ENCODE measurements around the gene RAB31. TPM values are rescaled to one million over a fixed set of nuclear protein-coding genes. Genes with fewer than 3 reads are reported as not detected.

Gene RAB31
- total RNA-seq, 1 experiment from 2014 or later: 32.9 TPM

DNA sequence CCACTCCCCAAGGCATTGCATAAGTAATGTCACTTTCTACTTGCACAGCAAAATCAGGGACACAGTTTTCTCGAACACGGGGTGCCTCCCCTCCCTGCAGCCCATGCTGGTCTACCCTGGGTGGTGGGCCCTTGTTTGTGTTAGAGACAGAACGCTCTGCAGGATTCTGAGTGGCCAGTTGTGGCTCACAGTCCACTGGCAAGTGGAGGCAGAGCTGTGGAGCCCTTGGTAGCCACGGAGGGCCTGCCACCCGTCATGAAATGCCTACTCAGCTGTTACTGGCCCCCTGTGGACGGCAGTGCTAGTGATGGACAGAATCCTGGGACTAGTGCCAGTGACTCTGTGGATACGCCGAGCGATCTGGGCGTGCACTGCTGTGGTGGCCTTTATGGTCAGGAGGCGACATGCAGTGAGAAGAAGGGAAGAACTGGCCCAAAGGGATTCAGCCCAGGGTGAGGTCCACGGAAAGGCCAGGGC lies 123.7 kb downstream of the RAB31 start:
- TF ChIP-seq, protein P1, sequence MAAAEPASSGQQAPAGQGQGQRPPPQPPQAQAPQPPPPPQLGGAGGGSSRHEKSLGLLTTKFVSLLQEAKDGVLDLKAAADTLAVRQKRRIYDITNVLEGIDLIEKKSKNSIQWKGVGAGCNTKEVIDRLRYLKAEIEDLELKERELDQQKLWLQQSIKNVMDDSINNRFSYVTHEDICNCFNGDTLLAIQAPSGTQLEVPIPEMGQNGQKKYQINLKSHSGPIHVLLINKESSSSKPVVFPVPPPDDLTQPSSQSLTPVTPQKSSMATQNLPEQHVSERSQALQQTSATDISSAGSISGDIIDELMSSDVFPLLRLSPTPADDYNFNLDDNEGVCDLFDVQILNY (CRISPR knock-in tag; IDR thresholded peaks at IDR 0.05): no peak
- TF ChIP-seq, protein P2, sequence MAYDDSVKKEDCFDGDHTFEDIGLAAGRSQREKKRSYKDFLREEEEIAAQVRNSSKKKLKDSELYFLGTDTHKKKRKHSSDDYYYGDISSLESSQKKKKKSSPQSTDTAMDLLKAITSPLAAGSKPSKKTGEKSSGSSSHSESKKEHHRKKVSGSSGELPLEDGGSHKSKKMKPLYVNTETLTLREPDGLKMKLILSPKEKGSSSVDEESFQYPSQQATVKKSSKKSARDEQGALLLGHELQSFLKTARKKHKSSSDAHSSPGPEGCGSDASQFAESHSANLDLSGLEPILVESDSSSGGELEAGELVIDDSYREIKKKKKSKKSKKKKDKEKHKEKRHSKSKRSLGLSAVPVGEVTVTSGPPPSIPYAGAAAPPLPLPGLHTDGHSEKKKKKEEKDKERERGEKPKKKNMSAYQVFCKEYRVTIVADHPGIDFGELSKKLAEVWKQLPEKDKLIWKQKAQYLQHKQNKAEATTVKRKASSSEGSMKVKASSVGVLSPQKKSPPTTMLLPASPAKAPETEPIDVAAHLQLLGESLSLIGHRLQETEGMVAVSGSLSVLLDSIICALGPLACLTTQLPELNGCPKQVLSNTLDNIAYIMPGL (CRISPR knock-in tag; IDR thresholded peaks at IDR 0.05): no peak
- no peak for TF ChIP-seq CBFB (CRISPR knock-in tag; IDR thresholded peaks at IDR 0.05; ENCODE audit: low read depth)
- TF ChIP-seq NR3C1 (CRISPR knock-in tag; conservative IDR thresholded peaks at IDR 0.05; ENCODE audit: low read depth): no peak
- TF ChIP-seq MXD4 (CRISPR knock-in tag; IDR thresholded peaks at IDR 0.05; ENCODE audit: borderline replicate concordance): no peak
- TF ChIP-seq, protein P3, sequence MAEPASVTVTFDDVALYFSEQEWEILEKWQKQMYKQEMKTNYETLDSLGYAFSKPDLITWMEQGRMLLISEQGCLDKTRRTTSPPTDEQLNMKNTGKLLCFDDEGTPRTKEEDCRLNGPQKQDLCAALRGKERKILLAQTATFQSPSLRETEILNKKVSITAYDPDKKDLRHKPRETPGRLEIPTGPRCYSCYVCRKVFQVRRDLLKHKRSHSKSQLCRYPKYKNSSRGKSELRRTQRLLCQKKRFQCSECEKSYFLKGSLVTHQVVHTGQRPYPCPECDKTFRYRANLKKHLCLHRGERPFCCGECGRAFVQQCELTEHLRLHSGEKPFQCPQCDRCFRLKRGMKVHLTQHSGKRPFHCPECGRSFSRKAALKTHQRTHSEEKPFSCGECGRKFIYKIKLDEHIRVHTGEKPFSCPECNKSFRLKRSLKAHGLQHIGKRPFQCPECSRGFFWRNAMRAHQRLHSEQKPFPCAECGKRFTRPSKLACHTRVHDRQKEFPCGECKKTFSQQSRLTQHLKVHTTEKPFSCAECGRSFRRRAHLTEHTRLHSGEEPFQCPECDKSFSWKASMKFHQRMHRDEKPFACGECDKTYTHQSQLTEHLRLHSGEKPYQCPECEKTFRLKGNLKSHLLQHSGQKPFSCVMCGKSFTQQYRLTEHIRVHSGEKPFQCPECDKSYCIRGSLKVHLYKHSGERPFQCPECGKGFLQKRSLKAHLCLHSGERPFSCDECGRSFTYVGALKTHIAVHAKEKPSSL (CRISPR knock-in tag; conservative IDR thresholded peaks at IDR 0.05): no peak
- no peak for TF ChIP-seq CREB1 (CRISPR knock-in tag; IDR thresholded peaks at IDR 0.05)
- TF ChIP-seq, protein P4, sequence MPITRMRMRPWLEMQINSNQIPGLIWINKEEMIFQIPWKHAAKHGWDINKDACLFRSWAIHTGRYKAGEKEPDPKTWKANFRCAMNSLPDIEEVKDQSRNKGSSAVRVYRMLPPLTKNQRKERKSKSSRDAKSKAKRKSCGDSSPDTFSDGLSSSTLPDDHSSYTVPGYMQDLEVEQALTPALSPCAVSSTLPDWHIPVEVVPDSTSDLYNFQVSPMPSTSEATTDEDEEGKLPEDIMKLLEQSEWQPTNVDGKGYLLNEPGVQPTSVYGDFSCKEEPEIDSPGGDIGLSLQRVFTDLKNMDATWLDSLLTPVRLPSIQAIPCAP (CRISPR knock-in tag; IDR thresholded peaks at IDR 0.05): no peak
- TF ChIP-seq TEAD1 (CRISPR knock-in tag; IDR thresholded peaks at IDR 0.05): no peak
- TF ChIP-seq ZNF219 (CRISPR knock-in tag; IDR thresholded peaks at IDR 0.05; ENCODE audit: borderline replicate concordance): no peak
- no peak for TF ChIP-seq TP53 (CRISPR knock-in tag; IDR thresholded peaks at IDR 0.05)
- no peak for TF ChIP-seq GTF2I (CRISPR knock-in tag; conservative IDR thresholded peaks at IDR 0.05)
- TF ChIP-seq ELF4 (CRISPR knock-in tag; IDR thresholded peaks at IDR 0.05; ENCODE audit: low read depth): no peak
- TF ChIP-seq NFATC4 (CRISPR knock-in tag; IDR thresholded peaks at IDR 0.05): no peak
- no peak for TF ChIP-seq MYBL2 (CRISPR knock-in tag; IDR thresholded peaks at IDR 0.05)
- no peak for TF ChIP-seq KAT7 (CRISPR knock-in tag; IDR thresholded peaks at IDR 0.05; ENCODE audit: borderline replicate concordance)
- TF ChIP-seq ZNF121 (CRISPR knock-in tag; IDR thresholded peaks at IDR 0.05): no peak
- TF ChIP-seq, protein P5, sequence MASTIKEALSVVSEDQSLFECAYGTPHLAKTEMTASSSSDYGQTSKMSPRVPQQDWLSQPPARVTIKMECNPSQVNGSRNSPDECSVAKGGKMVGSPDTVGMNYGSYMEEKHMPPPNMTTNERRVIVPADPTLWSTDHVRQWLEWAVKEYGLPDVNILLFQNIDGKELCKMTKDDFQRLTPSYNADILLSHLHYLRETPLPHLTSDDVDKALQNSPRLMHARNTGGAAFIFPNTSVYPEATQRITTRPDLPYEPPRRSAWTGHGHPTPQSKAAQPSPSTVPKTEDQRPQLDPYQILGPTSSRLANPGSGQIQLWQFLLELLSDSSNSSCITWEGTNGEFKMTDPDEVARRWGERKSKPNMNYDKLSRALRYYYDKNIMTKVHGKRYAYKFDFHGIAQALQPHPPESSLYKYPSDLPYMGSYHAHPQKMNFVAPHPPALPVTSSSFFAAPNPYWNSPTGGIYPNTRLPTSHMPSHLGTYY (CRISPR knock-in tag; IDR thresholded peaks at IDR 0.05): no peak
- no peak for TF ChIP-seq OVOL2 (CRISPR knock-in tag; IDR thresholded peaks at IDR 0.05; ENCODE audit: borderline replicate concordance)
- TF ChIP-seq, protein P6, sequence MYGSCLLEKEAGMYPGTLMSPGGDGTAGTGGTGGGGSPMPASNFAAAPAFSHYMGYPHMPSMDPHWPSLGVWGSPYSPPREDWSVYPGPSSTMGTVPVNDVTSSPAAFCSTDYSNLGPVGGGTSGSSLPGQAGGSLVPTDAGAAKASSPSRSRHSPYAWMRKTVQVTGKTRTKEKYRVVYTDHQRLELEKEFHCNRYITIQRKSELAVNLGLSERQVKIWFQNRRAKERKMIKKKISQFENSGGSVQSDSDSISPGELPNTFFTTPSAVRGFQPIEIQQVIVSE (CRISPR knock-in tag; IDR thresholded peaks at IDR 0.05; ENCODE audit: borderline replicate concordance): no peak
- Mint-ChIP-seq H3K36me3 (peaks cover 4% of the 10 kb centered on the region), H3K9me3 (no peaks in the 10 kb centered on the region), H3K27me3 (ENCODE audit: low read depth) (no peaks in the 10 kb centered on the region), H3K4me3 (no peak overlapping the region), H3K27ac (peak overlapping the region; percentile 14; the same call in 1 of the 2 replicates), H3K4me1 (peaks cover 35% of the 10 kb centered on the region)
- no peak for DNase-seq (ENCODE audit: low spot score)
- POLR2A ChIA-PET: no interaction called here
- CTCF ChIA-PET: interaction anchor here (1.2 to 2.0 kb wide), 2 partner anchors 8 to 29 kb away, joined by 3 to 5 read pairs; no protein-coding TSS in a partner anchor
- ATAC-seq: no peak

All from WTC11 (cell line).